NCI-H510A treated with DMSO at 0.1 percent for 48 hours (cell line): Measurements from ENCODE around the gene TFAP2A.

Source experiments
- DNase-seq: peaks from one replicate; lab custom pipeline; 2025; lab: John Stamatoyannopoulos, UW

The TFAP2A gene

DNA sequence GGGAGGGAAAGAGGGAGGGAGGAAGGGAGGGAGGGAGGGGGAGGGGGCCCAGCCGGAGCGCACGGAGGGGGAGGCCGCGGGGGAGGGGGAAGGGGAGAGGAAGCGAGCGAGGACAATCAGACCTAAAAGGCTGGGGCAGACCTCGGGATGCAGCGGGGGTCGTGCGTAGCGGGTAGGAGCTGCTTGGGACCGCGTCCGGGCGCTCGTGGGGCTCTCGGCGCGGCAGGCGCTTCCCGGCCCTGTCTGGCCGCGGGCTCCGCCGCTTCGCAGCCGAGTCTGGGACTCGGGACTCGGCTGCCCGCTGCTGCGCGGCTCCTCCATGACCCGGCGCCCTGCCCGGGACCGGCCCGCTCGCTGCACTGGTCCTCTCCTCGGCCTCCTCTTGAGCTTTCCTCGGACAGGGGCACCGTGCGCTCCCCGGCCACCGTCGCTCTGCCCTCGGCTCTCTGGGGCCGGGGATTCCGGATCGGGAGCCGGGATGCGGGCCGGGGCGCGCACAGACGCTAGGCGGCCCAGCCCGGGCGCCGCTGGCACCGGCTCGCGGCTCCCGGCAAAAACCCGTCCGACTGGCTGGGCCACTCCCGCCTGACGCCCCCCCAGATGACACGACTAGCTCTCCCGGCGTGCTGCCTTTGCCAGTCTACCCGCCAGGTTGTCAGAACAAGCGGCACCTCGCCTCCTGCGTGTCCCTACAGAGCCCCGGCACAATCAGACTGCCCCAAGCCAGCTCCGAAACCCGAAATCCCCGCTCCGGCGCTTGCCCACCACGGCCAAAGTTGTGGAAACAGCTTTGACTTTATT is 2.2 kb downstream of the TFAP2A start:
- no peak for DNase-seq

DNA sequence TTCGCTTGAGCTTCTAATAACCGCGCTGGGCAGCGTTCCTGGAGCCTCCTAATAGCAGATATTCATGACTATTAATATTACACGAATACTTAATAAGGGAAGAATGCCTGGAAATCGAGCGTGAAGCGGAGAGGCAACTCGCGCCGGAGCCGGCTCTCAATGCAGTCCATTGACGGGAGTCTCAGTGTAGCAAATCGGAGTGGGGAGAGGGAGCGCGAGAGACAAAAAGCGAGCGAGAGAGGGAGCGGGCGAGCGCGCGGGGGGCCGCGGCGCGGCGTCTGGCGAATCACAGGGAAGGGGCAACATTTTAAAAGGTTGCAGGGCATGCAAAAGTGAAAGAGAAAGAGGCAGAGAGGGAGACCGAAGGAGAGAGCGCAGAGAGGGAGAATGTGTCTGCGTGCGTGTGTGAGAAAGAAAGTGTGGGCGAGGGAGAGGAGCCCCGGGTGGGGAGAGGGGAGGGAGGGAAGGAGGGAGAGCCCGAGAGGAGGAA is 2.9 kb downstream of the TFAP2A start:
- no peak for DNase-seq

DNA sequence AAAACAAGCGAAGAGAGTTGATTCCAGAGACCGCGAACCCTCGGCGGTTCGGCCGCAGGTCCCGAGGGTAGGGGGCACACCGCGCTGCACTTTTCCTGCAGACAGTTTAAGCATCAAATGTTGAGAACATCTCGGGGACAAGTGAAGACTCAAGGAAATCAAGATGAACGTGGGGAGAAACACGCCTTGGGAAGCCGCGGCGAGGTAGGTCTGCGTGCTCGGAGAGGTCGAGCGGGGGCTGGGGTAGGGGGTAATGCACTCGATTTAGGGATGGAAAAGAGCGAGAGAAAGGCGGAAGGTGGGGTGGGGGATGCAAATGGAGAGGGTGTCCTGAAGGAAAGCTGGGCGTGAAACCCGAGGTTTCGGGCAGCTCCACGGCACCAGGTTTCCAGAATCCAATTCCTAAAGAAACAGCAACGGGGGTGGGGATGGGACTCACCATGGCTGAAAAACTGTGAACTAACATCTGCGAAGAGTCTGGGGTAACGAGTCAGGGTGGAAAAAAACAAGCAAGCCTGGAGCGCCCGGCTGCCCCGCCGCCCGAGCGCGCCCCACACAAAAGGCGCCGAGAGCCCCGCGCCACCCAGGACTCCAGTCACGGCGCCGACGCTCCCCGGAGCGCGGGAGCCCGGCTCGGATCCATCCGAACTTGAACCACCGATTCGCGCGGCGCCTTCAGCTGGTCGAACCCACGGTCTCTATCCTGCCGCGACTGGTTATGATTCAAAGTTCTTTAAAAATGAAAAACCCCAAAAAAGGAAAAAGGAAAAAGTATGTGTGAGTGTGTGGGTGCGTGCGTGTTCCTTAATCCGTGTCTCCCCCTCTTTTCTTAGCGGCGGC is 3.5 kb downstream of the TFAP2A start:
- no peak for DNase-seq

- DNase-seq = no peak
These were observed 4.4 kb downstream of the TFAP2A start for GRCh38 chr6:10410207-10411050.

DNA sequence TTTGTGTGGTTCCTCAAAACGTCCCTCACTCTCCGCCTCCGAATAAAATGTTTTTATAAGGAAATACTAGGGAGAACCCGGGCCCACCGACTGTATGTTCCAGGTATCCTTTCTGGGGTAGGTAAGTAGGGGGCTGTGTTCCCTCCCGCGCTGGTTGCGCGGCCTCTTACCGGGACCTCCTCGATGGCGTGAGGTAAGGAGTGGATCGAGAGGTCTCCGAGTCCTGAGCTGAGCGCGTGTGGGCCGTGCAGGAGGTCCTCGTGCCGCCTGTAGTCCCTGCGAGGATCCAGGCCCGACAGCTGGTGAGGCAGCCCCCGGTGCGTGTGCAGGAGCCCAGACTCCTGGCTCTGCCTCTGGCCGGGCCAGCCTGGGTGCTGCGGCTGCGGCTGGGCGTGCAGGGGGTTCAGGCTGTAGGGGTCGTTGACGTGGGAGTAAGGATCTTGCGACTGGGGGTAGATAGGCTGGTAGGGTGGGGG is 5.1 kb downstream of the TFAP2A start:
- DNase-seq = no peak

GRCh38 chr6:10409233-10409721 is 5.6 kb downstream of the TFAP2A start:
- DNase-seq = no peak

DNA sequence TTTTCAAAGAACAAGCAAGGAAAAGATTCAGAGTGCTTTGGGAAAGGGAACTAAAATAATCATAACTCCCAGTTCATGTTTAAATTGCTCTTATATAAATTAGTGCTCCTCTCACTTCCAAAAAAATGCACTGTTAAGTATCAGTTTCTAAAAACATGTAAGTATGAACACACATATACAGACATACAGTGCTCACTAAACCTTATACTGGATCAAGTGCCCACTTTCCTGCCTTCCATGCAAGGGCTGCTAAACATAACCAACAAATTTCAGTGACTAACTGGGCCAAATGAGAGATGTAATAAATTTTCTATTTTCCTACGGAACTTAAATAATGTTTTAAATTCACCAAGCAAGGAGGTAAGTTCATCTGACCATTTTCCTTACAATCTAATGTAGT is 6.4 kb downstream of the TFAP2A start:
- DNase-seq = no peak

- DNase-seq = no peak
These were observed 7.2 kb downstream of the TFAP2A start for GRCh38 chr6:10407674-10408054.

DNA sequence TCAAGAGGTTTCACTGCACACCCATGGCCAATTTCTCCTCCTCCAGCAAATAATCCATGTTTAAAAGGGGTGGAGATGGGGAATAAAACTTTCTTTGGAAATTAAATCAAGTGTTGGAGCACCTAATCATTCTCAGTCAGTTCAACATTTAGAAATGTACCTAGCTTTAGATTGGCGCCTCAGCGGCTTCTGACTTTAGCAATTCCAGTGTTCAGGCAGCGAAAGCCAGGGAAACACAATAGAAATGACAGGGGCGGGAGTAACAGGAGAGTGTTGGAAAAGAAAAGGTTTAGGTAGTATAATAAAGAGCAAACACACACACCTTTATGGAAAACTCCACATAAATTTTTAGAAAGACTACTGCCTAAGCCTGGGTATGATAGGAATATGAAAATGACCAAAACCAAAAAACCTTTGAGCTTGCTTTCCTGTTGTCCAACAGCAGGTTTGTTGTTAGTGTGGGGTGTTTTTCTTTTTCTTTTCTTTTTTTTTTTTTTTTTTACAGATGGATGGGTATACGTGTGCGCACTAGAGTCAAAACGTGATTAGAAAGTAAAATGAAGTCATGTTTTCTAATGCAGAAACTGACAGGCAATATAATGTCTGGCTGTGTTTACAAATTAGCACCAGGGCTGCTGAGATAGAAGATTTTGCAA is 7.7 kb downstream of the TFAP2A start:
- DNase-seq = no peak

GRCh38 chr6:10406556-10406955 is 8.3 kb downstream of the TFAP2A start:
- DNase-seq = no peak

GRCh38 chr6:10405513-10405900 is 9.4 kb downstream of the TFAP2A start:
- DNase-seq = no peak

DNA sequence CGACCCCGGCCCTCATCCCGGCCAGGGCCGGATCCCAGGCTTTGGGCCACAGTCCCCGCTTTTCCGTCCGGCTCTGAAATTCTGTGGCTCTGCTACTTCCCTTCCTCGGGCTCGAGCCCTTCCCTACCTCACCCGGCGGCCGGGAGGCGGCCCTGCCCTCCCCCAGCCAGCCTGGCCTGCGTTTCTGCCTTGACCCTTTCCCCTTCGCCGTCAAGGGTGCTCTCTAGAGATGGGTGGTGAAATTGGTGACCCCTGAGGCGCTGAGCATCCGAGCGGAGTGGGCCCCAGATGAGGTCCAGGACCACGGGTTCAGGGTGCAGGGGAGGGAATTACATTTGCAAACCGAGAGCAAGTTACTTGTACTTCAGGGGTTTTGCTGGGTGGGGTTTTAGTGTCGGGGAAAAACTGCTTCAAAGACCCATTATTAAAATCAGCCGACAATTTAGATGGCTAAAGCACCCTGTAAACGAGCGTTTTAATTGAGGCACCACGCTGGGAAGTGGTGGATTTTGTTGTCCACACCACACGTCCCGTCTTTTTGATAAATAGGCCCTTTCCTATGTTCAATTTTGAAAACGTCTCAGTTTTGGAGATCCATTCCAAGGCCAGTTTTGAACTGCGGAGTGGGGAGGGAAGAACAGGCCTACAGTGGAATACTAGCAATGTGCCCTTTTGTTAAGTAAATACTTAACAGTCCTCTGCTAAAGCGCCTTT is 9.9 kb downstream of the TFAP2A start:
- no peak for DNase-seq

DNA sequence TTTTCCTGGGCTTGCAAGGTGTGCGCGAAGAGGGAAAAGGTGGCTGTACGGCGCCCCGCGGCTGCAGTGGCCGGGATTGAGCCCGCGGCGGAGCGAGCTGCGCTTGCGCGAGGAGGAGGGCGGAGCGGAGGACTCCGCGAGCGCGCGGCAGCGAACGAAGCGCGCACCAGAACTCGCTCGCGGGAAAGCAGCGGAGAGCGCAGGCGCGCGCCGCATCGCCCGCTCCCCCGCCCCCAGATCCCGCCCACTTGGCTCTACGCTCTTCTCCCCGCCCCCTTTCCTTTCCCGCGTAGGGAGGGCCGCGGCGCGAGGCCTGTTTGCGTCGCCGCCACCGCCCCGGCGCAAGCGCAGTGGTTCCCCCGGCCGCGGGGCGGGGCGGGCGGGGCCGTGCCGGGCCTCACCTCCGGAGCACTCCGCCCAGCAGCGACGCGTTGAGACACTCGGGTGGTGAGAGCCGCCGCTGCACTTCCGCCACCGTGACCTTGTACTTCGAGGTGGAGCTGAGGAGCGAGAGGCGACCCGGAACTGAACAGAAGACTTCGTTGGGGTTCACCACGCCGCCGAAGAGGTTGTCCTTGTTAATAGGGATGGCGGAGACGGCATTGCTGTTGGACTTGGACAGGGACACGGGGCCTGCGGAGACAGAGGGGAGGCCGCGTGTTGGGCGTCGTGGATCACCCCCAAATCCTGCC is 10.6 kb downstream of the TFAP2A start:
- peak; percentile 46 for DNase-seq

DNA sequence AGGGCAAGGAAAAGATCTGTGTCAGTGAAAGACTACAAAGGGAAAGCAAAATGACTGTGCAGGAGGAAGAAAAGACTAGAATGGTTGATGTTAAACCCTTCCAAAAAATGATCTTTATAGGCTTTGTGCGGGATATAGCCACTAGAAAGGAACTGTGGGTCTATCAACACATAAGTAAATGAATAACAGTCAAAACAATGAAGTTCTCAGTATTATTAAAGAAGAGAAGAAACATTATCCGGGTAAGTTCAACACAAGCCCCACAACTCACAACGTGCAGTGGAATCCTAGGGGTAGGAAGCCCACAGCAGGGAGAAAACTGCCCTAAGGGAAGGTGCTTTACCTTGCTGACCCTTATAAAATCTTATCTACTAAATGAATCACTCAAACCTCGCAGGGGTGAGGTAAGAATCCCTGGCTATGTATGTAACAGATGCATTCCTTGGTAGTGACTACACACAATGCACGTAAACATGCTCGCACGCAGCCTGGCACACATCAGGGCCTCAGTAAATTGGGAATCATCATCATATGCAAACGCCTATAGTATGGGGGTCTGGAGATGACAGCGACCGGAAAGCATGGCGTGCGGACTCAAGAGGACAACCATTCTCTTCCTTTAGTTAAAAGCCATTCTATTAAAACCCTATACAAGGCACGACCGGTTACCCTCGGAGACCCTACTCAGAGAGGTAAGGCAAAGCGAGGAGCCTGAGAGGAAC is 11.3 kb downstream of the TFAP2A start:
- DNase-seq = no peak

- no peak for DNase-seq
These were observed 12.1 kb downstream of the TFAP2A start for GRCh38 chr6:10402648-10403311.

DNA sequence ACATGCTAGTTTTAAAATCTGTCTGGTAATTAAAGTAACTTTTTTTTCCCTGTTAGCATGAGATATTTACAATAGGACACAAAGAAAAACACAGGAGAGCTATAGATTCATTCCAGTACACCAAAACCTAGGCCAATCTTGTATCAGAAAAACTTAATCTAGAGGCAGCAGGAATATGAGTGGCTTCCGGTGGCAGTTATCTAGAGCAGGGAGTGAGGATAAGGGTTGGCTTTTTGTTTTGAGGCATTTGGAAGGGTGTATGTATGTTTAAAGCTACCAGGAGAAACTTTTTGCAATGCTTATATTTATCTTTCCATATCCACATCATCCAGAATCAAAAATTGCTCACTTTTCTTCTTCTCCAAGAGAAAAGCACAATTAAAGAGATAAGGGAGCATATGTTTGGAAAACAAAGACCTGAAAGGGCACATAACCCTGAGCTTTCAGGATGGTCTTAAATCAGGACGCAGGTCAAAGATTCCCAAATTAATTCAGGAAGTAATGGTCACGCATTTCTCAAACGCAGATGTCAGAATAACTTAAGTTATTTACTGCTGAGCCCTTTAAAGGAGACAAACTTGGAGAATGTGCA is 13.1 kb downstream of the TFAP2A start:
- no peak for DNase-seq

DNA sequence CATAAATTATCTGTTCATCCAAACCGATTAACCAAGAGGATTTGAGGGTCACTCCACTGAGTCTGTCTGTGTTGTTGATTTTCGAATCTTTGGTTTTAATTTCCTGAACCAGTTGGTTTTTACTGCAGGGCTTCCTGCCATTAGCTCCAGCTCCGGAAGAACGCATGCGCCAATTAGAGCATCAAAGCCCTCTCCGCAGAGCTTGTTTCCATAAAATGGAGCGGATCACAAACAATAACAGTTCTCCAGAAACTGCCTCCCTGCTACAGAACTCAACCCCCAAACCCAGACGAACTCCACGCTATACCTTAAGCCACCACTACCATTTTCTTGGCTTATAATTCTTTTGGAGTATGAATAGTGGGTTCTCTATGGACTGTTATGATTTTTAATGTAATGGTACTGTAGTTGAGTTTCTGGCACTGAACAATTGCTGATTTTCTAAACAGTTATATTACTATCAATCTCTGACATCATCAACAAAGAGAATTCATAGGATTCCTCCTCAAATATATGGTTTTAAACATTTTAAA is 13.8 kb downstream of the TFAP2A start:
- DNase-seq = no peak

DNA sequence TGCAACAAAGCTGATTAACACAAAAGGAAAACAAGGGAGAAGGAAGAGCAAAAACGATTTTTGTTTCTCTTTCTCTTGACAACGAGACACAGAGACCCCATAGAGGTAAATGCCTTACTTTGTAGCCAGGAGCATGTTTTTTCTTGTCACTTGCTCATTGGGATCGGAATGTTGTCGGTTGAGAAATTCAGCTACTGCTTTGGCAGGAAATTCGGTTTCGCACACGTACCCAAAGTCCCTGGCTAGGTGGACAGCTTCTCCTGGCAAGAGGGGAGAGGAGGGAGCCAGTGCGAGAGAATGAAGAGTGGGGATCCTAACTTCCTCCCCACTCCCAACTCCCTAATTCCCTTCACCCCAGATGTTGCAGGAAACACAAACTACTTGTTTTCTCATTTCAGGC is 14.5 kb downstream of the TFAP2A start:
- no peak for DNase-seq
